Sigmoid colon (tissue), 4 donors: ENCODE results near the gene RAB6B.

Experiments used
- EP300 ChIP-seq, 4 donors: sonication (generic); formaldehyde crosslinking; IDR thresholded peaks; one replicate each; pipeline ENCODE4 v1.6.1; 2017; ENCODE audit warnings: antibody characterized with exemption in 4 of 4
- POLR2A ChIP-seq, 2 donors: fragments of 450-650 bp; IDR thresholded peaks; one replicate each; pipeline ENCODE4 v1.6.1; 2016; ENCODE audit warnings: antibody characterized with exemption in 2 of 2, mild to moderate bottlenecking in 2 of 2, moderate library complexity in 2 of 2
- POLR2AphosphoS5 ChIP-seq, 4 donors: sonication (generic); formaldehyde crosslinking; IDR thresholded peaks; one replicate each; pipeline ENCODE4 v1.6.1; 2017; ENCODE audit warnings: antibody characterized with exemption in 4 of 4
- TF ChIP-seq, protein P1 (sequence below), 4 experiments: fragments of 450-650 bp in 3 of 4; fragments of 200-600 bp in 1 of 4; IDR thresholded peaks; one replicate each; pipeline ENCODE4 v1.5.1; 2016 to 2019; ENCODE audit warnings: antibody characterized with exemption in 4 of 4, mild to moderate bottlenecking in 3 of 4, moderate library complexity in 2 of 4

GRCh38 chr3:133825969-133826727 lies 69.5 kb downstream of the RAB6B start:
- TF ChIP-seq, protein P1, sequence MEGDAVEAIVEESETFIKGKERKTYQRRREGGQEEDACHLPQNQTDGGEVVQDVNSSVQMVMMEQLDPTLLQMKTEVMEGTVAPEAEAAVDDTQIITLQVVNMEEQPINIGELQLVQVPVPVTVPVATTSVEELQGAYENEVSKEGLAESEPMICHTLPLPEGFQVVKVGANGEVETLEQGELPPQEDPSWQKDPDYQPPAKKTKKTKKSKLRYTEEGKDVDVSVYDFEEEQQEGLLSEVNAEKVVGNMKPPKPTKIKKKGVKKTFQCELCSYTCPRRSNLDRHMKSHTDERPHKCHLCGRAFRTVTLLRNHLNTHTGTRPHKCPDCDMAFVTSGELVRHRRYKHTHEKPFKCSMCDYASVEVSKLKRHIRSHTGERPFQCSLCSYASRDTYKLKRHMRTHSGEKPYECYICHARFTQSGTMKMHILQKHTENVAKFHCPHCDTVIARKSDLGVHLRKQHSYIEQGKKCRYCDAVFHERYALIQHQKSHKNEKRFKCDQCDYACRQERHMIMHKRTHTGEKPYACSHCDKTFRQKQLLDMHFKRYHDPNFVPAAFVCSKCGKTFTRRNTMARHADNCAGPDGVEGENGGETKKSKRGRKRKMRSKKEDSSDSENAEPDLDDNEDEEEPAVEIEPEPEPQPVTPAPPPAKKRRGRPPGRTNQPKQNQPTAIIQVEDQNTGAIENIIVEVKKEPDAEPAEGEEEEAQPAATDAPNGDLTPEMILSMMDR (IDR thresholded peaks at IDR 0.05) = no peak
- TF ChIP-seq POLR2A (IDR thresholded peaks at IDR 0.05) (no peak), POLR2AphosphoS5 (IDR thresholded peaks at IDR 0.05) (no peak), EP300 (IDR thresholded peaks at IDR 0.05) (no peak)
